M059J (cell line): Measurements from ENCODE around the gene TUBG2. TPM values are rescaled to one million over a fixed set of nuclear protein-coding genes. Genes with fewer than 3 reads are reported as not detected.
A peak's percentile ranks its signal among the peaks of the same experiment; 100 is the strongest.
"Not testable (repeated sequence)": the region's sequence is repeated elsewhere in the genome, so short reads cannot be mapped to it uniquely, and the experiment has no call there.

Experiments
- DNase-seq: peaks from one replicate; pipeline ENCODE4 v3.0.0-alpha.2; 2012; ENCODE audit warnings: low read depth
- total RNA-seq: library from RNA; depleted of rRNA; stranded (reverse); fragments of >200 nt; shearing (Covaris generic); gene quantifications from 2 replicates; pipeline ENCODE4 v1.2.3, GENCODE V29; 2014

The TUBG2 gene
- total RNA-seq, 1 experiment from 2014 or later: 21.0 TPM

- peak; percentile 66 for DNase-seq
Measured at GRCh38 chr17:42653179-42654124, 5.6 kb upstream of the TUBG2 start.

GRCh38 chr17:42655528-42655927 is 3.6 kb upstream of the TUBG2 start:
- DNase-seq: peak; percentile 90

GRCh38 chr17:42657824-42658588 is 1.1 kb upstream of the TUBG2 start:
- no peak for DNase-seq

DNA sequence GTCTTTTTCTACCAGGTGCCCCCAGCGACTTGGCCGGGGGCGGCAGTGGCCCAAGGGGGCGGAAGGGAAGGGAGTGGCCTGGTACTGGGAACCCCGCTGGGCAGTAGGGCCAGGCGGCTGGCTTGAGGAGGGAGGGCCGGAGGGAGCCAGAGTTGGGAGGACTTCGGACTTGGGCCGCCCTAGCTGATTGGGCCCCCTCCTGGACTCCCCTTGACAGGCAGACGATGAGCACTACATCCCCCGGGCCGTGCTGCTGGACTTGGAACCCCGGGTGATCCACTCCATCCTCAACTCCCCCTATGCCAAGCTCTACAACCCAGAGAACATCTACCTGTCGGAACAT is 819 bp downstream of the TUBG2 start:
- not testable (repeated sequence) for DNase-seq

DNA sequence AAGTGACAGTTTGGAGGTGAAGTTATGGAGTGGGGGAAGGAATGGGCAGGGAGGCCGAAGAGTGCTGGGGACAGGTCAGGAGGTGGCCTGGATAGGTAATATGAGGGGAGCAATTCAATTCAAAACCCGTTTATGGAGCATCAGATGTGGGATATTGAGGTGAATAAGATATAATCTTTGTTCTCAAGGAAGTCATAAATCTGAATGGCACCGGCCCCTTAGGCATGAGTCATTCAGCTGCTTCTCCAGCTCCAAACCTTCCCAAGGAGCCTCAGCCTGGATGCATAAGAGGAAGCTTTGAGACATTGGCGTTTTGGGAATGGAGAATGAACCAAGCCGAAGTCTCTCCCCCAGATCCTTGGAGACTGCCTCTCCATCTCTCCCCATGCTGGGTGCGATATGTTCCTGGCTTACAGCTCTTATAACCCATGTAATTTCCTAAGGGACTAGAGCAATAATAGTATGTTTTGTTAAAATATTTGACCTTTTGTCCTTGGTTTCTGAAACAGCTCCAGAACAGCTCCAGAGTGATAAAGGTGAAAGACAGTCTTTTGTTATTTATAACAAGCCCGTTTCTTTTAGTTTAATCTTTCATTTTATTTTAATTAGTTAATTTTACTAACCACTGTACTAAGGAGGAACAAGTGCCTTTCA is 1.7 kb downstream of the TUBG2 start:
- DNase-seq: peak; percentile 91

- DNase-seq: no peak
Measured at GRCh38 chr17:42665581-42666001, 6.5 kb downstream of the TUBG2 start.

GRCh38 chr17:42666126-42666525 is 7.0 kb downstream of the TUBG2 start:
- not testable (repeated sequence) for DNase-seq

DNA sequence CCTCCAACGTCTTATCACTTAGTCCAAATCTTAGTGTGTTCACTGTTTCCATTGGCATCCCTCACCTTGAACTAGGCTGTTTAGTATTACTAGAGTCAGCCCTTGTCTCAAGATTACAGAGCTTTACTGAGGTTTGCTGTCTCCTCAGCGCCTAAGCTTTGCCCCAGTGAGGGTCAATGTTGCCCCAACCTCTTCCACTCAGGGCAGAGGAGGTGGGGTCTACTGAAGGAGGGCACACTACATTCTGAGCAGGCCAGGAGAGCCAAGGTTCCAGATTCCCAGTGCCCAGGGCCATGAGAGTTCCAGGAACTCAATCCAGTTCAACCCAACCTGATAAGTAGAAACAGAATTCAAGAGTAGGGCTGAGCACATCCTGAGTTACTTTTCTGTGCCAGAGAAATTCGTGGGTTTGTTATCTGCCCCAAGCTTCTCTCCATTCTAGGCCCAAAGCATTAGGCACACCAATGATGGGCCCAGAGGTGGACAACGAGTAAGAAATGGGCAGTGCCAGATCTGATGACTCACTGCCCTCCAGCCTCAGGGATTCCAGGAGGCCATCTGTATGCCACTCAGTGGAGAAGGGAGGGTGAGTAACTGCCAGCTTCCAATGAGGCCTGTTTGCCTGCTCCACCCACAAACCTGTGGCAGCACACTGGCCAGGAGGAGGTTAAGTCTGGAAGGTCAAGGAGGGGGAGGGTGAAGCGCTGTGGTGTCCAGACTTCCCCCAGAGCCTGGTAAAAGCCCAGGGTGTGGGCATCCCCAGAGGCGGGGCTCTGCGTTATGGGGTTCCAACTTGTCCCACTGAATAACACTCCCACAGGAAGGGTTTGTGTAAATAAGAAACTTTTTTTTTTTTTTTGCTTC is 8.2 kb downstream of the TUBG2 start:
- peak; percentile 98 for DNase-seq

DNA sequence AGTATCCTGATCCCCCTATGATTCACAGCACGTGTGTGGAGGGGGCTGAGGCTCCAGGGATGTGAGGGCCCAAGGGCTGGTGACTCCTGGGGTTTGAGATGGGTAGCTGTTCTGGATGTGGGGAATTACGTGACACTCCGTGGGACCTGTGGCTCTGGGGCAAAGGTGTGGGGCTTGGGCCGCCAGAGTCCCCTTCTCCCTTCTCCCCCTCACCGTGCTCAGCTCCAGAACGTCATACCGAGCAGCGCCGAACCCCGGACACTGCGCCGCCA is 10.6 kb downstream of the TUBG2 start:
- no peak for DNase-seq

DNA sequence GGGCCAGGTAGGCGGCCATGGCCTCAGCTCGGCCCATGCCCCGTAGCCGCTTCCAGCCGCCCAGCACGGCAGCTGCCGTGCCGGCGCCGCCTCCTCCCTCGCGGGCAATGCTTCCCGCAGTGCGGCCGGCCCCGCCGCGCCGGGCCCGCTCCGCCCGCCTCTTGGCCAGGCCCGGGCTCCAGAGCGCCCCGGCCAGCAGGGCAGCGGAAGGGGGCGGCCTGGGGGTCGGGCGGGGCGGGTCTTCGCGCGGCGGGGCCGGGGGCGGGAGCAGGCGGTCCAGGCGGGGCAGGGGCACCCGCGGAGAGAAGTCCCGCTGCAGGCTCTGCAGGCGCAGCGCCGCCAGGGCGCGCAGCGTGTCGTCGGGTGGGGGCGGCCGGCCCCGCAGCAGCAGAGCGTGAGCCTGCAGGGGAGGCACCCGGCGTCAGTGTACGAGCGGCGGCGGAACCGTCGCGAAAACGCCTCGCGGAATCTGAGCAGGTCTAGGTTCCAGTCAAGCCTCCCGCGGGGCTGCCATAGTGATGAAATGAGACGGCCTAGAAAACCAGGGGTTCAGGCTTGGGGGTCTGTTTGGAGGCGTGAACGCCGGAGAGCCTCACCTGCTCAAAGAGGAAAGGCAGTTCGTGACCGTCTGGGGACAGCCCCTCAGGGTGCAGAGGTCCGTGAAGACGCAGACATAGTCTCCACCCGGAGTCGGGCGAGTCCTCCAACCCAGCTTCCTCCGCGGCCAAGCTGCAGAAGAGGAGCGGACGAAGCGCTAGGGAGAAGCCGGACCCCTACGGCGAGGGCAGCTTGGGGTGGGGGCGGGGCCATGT is 11.1 kb downstream of the TUBG2 start:
- no peak for DNase-seq

- no peak for DNase-seq
Measured at GRCh38 chr17:42670789-42671657, 11.9 kb downstream of the TUBG2 start.

GRCh38 chr17:42672038-42672437 is 13.0 kb downstream of the TUBG2 start:
- no peak for DNase-seq

GRCh38 chr17:42673266-42673884 is 14.3 kb downstream of the TUBG2 start:
- no peak for DNase-seq

DNA sequence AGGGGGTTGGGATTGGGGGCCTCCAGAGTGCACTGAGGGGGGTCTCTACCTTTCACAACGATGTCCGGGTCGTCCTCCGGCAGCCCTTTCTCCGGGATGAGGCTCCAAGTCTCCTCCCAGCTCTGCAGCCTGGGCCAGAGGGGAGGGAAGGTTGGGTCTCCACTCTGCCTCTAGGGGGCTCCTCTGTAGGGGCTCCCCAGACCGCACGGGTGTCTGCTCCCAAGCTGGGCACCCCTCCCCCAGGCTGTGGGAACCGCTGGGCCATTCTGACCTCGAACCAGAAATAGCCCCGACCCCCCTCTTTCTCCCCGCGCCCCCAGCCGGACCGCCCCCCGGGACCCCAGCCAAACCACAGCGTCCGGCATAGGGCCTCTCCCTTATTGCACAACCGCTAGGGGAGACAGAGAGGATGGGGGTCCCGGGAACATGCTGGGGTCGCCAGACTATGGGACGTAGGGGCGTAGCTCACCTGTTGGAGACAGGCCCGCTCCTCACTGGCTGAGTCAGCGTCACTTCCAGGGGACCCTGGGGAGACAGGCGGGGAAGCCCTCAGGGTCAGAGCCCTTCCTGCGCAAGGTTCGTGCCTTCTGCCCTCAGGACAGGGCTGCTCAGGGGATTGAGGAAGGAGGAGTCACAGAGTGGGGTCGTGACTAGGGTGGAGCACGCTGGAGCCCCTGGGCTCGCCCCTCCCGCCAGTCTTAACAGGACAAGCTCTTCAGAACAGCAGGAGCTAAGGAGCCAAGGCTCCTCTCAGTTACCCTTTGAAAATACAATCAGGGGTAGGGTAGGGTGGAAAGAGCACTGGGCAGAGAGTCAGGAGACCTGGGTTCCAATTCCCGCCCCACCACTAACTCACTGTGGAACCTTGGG is 15.0 kb downstream of the TUBG2 start:
- no peak for DNase-seq

- no peak for DNase-seq
Measured at GRCh38 chr17:42674755-42675347, 15.8 kb downstream of the TUBG2 start.

- DNase-seq: no peak
Measured at GRCh38 chr17:42675348-42675964, 16.4 kb downstream of the TUBG2 start.

DNA sequence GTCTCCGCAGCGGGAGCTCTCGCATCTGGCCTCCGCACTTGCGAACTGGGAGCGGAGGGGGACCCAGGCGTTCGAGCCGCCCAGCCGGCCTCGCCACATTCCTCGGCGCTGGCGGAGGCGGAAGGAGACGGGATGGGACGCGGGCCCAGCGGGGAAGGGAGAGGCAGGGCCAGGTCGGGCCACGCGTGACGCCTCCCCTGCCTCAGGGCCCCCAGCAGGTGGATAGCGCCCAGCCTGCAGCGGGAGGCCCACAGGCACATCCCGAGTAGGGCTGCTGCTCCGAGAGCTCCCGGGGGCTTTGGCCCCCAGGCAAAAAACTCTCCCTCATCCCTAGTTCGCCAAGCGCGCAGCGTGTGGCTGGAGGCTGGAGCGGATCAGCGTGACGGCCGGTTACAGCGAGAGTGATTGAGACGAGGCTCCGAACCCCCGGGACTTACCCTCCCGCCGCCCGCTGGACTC is 16.9 kb downstream of the TUBG2 start:
- peak; percentile 47 for DNase-seq
